Ovary (tissue), 3 donors: Measurements from ENCODE around the gene PRDX4.
"Not testable (repeated sequence)": the region's sequence is repeated elsewhere in the genome, so short reads cannot be mapped to it uniquely, and the experiment has no call there.

ENCODE experiments used
- EP300 ChIP-seq: sonication (generic); formaldehyde crosslinking; IDR thresholded peaks from one replicate; pipeline ENCODE4 v1.6.1; 2017; ENCODE audit warnings: antibody characterized with exemption
- TF ChIP-seq, protein P1 (sequence below), 3 donors: fragments of 450-650 bp in 2 of 3; fragments of 200-600 bp in 1 of 3; IDR thresholded peaks; one replicate each; pipeline versions ENCODE4 v1.5.1 to v1.8.0; 2016 to 2022; ENCODE audit warnings: antibody characterized with exemption in 3 of 3, mild to moderate bottlenecking in 1 of 3
- donor health status: DM: no; HTN: no; CAD: no.

DNA sequence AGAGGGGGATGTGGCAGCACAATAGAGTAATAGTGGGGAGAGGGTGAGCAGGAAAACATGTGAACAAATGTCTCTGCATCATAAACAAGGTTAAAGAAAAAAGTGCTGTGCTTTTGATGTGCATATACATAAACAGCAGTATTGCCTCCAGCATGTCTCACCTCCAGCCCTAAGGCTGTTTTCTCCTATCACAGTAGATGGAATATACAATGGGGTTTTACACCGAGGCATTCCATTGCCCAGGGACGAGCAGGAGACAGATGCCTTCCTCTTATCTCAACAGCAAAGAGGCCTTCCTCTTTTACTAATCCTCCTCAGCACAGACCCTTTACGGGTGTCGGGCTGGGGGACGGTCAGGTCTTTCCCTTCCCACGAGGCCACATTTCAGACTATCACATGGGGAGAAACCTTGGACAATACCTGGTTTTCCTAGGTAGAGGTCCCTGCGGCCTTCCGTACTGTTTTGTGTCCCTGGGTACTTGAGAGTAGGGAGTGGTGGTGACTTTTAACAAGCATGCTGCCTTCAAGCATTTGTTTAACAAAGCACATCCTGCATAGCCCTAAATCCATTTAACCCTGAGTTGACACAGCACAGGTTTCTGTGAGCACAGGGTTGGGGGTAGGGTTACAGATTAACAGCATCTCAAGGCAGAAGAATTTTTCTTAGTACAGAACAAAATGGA, 7.1 kb upstream of the PRDX4 start:
- TF ChIP-seq, protein P1, sequence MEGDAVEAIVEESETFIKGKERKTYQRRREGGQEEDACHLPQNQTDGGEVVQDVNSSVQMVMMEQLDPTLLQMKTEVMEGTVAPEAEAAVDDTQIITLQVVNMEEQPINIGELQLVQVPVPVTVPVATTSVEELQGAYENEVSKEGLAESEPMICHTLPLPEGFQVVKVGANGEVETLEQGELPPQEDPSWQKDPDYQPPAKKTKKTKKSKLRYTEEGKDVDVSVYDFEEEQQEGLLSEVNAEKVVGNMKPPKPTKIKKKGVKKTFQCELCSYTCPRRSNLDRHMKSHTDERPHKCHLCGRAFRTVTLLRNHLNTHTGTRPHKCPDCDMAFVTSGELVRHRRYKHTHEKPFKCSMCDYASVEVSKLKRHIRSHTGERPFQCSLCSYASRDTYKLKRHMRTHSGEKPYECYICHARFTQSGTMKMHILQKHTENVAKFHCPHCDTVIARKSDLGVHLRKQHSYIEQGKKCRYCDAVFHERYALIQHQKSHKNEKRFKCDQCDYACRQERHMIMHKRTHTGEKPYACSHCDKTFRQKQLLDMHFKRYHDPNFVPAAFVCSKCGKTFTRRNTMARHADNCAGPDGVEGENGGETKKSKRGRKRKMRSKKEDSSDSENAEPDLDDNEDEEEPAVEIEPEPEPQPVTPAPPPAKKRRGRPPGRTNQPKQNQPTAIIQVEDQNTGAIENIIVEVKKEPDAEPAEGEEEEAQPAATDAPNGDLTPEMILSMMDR (IDR thresholded peaks at IDR 0.05), result not testable (repeated sequence)
- TF ChIP-seq EP300, result not testable (repeated sequence)
